Parathyroid adenoma (tissue), 2 donors: ENCODE results near the gene ZBTB7B.

Source experiments
- H2AFZ ChIP-seq: fragments of 300-600 bp; sonication (generic); one replicate; pipeline ENCODE4 v1.7.0; 2017; ENCODE audit warnings: antibody characterized with exemption, mild to moderate bottlenecking
- H3K27ac ChIP-seq: fragments of 300-600 bp; sonication (generic); one replicate; pipeline ENCODE4 v1.7.0; 2017
- H3K27me3 ChIP-seq: fragments of 300-600 bp; sonication (generic); one replicate; pipeline ENCODE4 v1.7.0; 2017; ENCODE audit warnings: low read length; ENCODE audit not compliant: control insufficient read depth, insufficient read depth
- H3K36me3 ChIP-seq: fragments of 300-600 bp; sonication (generic); one replicate; pipeline ENCODE4 v1.7.0; 2017; ENCODE audit warnings: low read length; ENCODE audit not compliant: control insufficient read depth, insufficient read depth
- H3K4me1 ChIP-seq: fragments of 300-600 bp; sonication (generic); one replicate; pipeline ENCODE4 v1.7.0; 2017; ENCODE audit warnings: control low read depth
- H3K4me2 ChIP-seq: fragments of 300-600 bp; sonication (generic); one replicate; pipeline ENCODE4 v1.7.0; 2017; ENCODE audit warnings: low read length
- H3K4me3 ChIP-seq: fragments of 300-600 bp; sonication (generic); one replicate; pipeline ENCODE4 v1.7.0; 2017; ENCODE audit warnings: low read depth, low read length
- H3K79me2 ChIP-seq: fragments of 300-600 bp; sonication (generic); one replicate; pipeline ENCODE4 v1.7.0; 2017; ENCODE audit warnings: control low read depth
- H3K9ac ChIP-seq: fragments of 300-600 bp; sonication (generic); one replicate; pipeline ENCODE4 v1.7.0; 2017; ENCODE audit warnings: mild to moderate bottlenecking
- H3K9me3 ChIP-seq: fragments of 300-600 bp; sonication (generic); one replicate; pipeline ENCODE4 v1.7.0; 2017; ENCODE audit warnings: low read length; ENCODE audit not compliant: control insufficient read depth
- CTCF ChIP-seq: fragments of 300-600 bp; sonication (generic); IDR thresholded peaks from one replicate; pipeline ENCODE4 v1.7.0; 2017; ENCODE audit warnings: antibody characterized with exemption, mild to moderate bottlenecking
- donor health status: primary hyperparathyroidism.

Gene ZBTB7B

DNA sequence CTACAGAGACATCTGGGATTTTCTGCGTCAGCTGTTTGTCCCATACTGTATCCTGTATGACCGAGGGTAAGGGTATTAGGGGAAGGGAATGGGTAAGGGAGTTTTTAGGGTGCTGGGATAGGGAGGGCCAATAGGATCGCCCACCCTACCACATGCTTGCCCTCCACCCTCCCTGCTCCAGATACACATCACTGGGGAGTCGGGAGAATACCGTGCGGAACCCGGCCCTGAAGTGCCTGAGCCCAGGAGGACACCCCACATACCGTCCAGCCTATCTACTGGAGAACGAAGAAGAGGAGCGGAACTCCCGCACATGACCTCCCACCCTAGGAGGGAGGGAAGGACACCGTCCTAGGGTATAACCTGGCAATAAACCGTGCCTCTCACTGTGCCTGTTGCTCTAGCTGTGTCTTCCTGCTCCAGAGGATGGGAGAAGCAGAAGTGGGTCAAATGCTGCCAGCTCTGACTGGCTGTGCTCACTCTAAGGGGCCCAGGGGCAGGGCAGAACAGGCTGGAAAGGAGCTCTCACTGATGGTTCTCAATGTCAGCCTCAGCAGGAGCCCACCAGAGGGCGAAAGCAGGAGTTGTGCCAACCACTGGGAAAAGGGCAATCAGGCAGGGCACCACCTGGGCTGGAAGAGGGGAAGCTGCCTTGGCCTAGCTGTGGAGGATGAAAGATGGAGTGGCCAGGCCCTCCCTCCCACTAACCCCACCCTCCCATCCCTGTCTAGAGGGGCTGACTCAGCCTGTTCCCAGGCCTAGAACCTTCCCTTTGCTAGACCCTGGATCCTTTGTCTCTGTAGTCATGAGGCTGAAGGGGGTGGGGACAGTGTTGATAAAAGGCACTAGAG lies 9.7 kb upstream of the ZBTB7B start:
- Histone ChIP-seq H3K27ac (no peak overlapping the region), H2AFZ (no peak overlapping the region), H3K4me3 (no peak overlapping the region), H3K9me3 (no peaks in the 10 kb centered on the region), H3K27me3 (no peaks in the 10 kb centered on the region), H3K36me3 (no peaks in the 10 kb centered on the region), H3K4me1 (no peaks in the 10 kb centered on the region), H3K9ac (no peak overlapping the region), H3K79me2 (no peaks in the 10 kb centered on the region), H3K4me2 (no peak overlapping the region)
- peak; percentile 14 for TF ChIP-seq CTCF

DNA sequence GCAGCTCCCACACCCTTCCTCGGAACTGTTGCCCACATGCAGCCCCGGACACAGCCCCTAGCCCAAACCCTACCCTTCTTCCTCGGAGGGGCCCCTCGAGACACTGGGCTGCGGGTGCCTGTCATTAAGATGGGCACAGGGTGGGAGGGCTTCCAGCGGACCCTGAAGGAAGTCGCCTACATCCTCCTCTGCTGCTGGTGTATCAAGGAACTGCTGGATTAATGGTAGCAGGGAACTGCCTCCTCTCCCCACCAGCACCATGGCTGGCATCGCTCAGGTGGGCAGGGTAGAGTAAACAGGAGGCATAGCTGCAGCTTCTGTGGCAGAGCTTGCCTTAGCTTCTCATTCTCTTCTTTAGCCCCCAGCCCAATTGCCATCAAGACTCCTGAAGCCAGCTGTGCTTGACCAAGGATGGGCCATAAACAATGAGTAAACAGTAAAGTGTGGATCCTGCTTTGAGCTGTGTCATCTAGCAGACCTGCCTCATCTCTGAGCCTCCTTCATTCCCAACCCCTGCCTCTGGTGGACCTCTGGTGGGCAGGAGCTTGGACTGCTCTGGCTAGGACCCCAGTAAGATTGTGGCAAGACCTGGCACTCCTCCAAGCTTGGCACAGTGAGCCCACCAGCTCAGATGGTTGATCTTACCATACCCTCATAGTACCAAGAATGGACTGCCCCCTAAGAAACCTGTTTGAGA lies 8.9 kb upstream of the ZBTB7B start, which contains the start of gene LENEP:
Gene LENEP, plus strand, starts transcription at position 15 of the 697 bp plus-strand sequence. Its CDS starts 22 bp downstream, at position 37.
- Histone ChIP-seq H3K36me3 (no peaks in the 10 kb centered on the region), H3K9me3 (no peaks in the 10 kb centered on the region), H3K4me2 (no peak within 1 kb of the TSS), H3K9ac (no peak within 1 kb of the TSS), H3K79me2 (no peaks in the 10 kb centered on the region), H3K27ac (no peak within 1 kb of the TSS), H3K4me1 (no peaks in the 10 kb centered on the region), H3K4me3 (no peak within 1 kb of the TSS), H2AFZ (no peak within 1 kb of the TSS), H3K27me3 (no peaks in the 10 kb centered on the region)
- no peak for TF ChIP-seq CTCF

GRCh38 chr1:154994269-154994587 lies 8.4 kb upstream of the ZBTB7B start:
- no peak for TF ChIP-seq CTCF
- Histone ChIP-seq H3K9me3 (no peaks in the 10 kb centered on the region), H3K79me2 (no peaks in the 10 kb centered on the region), H3K36me3 (no peaks in the 10 kb centered on the region), H3K9ac (no peak overlapping the region), H2AFZ (no peak overlapping the region), H3K4me2 (no peak overlapping the region), H3K27me3 (no peaks in the 10 kb centered on the region), H3K4me3 (no peak overlapping the region), H3K27ac (no peak overlapping the region), H3K4me1 (no peaks in the 10 kb centered on the region)

DNA sequence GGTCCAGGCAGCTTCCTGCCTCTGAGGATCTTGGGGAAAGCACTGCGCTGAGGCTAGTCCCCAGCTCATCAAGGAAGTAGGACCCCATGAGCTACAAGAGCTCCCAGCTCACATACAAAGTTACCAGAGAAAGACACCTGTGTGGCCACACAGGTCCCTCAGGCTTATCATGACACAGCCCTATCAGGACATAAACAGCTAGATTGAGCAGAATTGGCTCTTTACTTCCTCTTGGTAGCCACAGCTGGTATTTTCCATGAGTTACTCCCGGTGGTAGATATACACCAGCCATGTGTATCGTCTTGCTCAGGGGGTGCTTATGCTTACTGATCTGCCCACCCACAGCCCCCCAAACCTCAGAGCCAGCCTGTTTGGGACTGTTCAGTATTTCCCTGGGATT lies 8.0 kb upstream of the ZBTB7B start:
- no peak overlapping the region for H3K4me3 ChIP-seq
- H3K4me1 ChIP-seq, result no peaks in the 10 kb centered on the region
- no peak overlapping the region for H3K9ac ChIP-seq
- no peaks in the 10 kb centered on the region for H3K9me3 ChIP-seq
- H3K36me3 ChIP-seq, result no peaks in the 10 kb centered on the region
- H3K27me3 ChIP-seq, result no peaks in the 10 kb centered on the region
- TF ChIP-seq CTCF, result no peak
- H3K79me2 ChIP-seq, result no peaks in the 10 kb centered on the region
- H2AFZ ChIP-seq, result no peak overlapping the region
- H3K27ac ChIP-seq, result no peak overlapping the region
- no peak overlapping the region for H3K4me2 ChIP-seq
